Measurements from ENCODE around the gene AFF4.
"Not testable (repeated sequence)": the region's sequence is repeated elsewhere in the genome, so short reads cannot be mapped to it uniquely, and the experiment has no call there.

GRCh38 chr5:132956166-132956799 is 7.2 kb downstream of the AFF4 start:
- not testable (repeated sequence) for TF ChIP-seq CTCF, EP300 (IDR thresholded peaks at IDR 0.05)

All from gastroesophageal sphincter (tissue), 3 donors.